Neuron (in vitro differentiated cells): Measurements from ENCODE around the gene MAD2L1BP.

Experiments used
- H2AFZ ChIP-seq: one replicate; pipeline ENCODE4 v1.6.1; 2013; ENCODE audit warnings: low read depth, mild to moderate bottlenecking, inconsistent platforms, low read length, moderate library complexity
- H3K27me3 ChIP-seq: one replicate; pipeline ENCODE4 v1.6.1; 2013; ENCODE audit warnings: low read length; ENCODE audit not compliant: insufficient read depth
- H3K36me3 ChIP-seq: one replicate; pipeline ENCODE4 v1.6.1; 2013; ENCODE audit warnings: low read length; ENCODE audit not compliant: insufficient read depth
- H3K4me1 ChIP-seq: one replicate; pipeline ENCODE4 v1.6.1; 2013; ENCODE audit warnings: low read length; ENCODE audit not compliant: insufficient read depth
- H3K4me3 ChIP-seq: 2 replicates; pipeline ENCODE4 v1.5.1; 2013; ENCODE audit warnings: mild to moderate bottlenecking, low read length, moderate library complexity
- H3K9me3 ChIP-seq: one replicate; pipeline ENCODE4 v1.6.1; 2013; ENCODE audit warnings: low read length

MAD2L1BP gene

GRCh38 chr6:43616725-43617472 is 18.7 kb upstream of the MAD2L1BP start:
- peaks cover 41% of the 10 kb centered on the region for H3K36me3 ChIP-seq
- H3K9me3 ChIP-seq, result no peaks in the 10 kb centered on the region
- H2AFZ ChIP-seq, result no peak overlapping the region
- H3K4me3 ChIP-seq, result no peak overlapping the region
- no peaks in the 10 kb centered on the region for H3K27me3 ChIP-seq
- no peaks in the 10 kb centered on the region for H3K4me1 ChIP-seq

DNA sequence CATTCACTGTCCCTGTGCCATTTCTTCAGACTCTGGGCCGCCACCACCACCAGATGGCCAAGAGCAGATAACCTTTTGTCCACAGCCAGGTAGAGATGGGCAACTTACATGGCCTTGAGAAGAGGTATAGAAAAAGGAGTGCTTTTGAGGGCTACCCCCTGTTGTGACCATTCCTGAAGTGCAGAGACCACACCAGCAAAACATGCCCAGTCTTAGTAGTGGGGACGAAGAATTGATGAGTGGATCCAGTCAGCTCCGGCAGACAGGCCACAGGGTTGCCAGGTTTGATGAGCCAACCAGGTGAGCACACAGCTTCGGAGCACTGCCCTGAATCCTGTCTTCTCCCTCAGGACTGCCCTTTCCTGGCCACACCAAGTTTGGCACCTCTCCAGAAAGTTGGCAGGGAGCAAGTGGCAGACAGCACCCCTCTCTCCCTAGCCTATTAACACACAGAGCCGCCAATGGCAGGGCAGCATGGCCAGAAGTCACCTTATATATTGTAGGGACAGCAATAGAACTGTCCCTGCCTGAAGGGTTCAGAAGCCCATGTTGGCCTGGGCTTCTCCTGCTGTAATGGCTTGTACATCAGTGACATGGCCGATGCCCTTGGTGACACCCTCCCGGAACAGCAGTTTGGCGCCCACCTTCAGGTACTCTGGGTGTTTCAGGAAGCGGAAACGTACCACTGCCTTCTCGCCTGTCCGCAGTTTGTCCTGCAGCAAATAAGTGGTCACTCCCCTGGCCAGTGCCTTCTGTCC is 14.4 kb upstream of the MAD2L1BP start:
- H3K4me1 ChIP-seq, result no peaks in the 10 kb centered on the region
- no peak overlapping the region for H3K4me3 ChIP-seq
- H3K27me3 ChIP-seq, result no peaks in the 10 kb centered on the region
- H3K36me3 ChIP-seq, result peaks cover 57% of the 10 kb centered on the region
- H3K9me3 ChIP-seq, result no peaks in the 10 kb centered on the region
- no peak overlapping the region for H2AFZ ChIP-seq

DNA sequence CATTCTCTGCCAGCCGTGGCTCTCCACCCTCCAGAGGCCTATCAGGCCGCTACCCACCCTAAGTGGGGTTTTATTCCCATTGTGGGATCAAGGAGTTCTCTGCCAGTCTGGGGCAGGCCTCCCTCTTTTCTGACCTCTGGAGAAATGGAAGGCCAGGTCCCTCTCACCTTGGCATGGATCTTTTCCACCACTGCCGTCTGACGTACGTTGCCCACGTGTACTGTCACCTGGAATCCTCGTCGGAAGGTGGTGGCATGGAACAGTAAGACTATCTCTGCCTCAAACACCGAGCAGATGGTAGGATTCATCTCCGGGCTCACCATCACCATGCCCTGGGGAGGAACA is 13.8 kb upstream of the MAD2L1BP start:
- H3K4me1 ChIP-seq, result no peaks in the 10 kb centered on the region
- peaks cover 58% of the 10 kb centered on the region for H3K36me3 ChIP-seq
- H3K4me3 ChIP-seq, result no peak overlapping the region
- no peak overlapping the region for H2AFZ ChIP-seq
- no peaks in the 10 kb centered on the region for H3K27me3 ChIP-seq
- no peaks in the 10 kb centered on the region for H3K9me3 ChIP-seq

GRCh38 chr6:43622541-43622940 is 13.1 kb upstream of the MAD2L1BP start:
- Histone ChIP-seq H3K9me3 (no peaks in the 10 kb centered on the region), H3K4me3 (no peak overlapping the region), H2AFZ (no peak overlapping the region), H3K36me3 (peaks cover 58% of the 10 kb centered on the region), H3K4me1 (no peaks in the 10 kb centered on the region), H3K27me3 (no peaks in the 10 kb centered on the region)

- H2AFZ ChIP-seq, result no peak overlapping the region
- no peaks in the 10 kb centered on the region for H3K27me3 ChIP-seq
- H3K36me3 ChIP-seq, result peaks cover 58% of the 10 kb centered on the region
- H3K9me3 ChIP-seq, result no peaks in the 10 kb centered on the region
- H3K4me3 ChIP-seq, result no peak overlapping the region
- peaks cover 5% of the 10 kb centered on the region for H3K4me1 ChIP-seq
Measured at GRCh38 chr6:43623880-43624785, 11.5 kb upstream of the MAD2L1BP start.

DNA sequence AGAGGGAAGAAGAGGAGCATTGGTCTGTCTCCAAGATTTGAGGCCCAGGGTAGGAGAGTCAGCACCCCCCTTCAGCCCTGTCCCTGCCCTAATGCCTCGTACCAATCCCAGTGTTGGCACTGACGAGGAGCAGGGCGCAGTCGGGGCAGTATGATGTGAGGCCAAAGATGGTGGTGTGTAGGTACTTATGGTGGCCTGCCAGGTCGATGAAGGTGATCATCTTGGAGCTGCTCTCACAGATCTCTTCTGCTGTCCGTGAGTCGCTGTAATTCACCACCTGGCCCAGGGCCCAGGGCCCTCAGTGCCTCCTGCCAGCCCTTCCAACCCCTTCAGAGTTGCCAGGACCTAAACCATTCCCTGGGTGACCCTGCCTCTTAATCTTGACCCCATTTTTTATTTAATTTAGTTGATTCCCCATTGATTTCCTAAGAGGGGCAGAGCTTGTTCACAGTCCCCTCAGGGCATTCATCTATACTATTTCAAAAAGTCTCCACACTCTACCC is 10.8 kb upstream of the MAD2L1BP start:
- Histone ChIP-seq H2AFZ (no peak overlapping the region), H3K4me3 (no peak overlapping the region), H3K9me3 (no peaks in the 10 kb centered on the region), H3K27me3 (no peaks in the 10 kb centered on the region), H3K4me1 (peaks cover 5% of the 10 kb centered on the region), H3K36me3 (peaks cover 53% of the 10 kb centered on the region)

DNA sequence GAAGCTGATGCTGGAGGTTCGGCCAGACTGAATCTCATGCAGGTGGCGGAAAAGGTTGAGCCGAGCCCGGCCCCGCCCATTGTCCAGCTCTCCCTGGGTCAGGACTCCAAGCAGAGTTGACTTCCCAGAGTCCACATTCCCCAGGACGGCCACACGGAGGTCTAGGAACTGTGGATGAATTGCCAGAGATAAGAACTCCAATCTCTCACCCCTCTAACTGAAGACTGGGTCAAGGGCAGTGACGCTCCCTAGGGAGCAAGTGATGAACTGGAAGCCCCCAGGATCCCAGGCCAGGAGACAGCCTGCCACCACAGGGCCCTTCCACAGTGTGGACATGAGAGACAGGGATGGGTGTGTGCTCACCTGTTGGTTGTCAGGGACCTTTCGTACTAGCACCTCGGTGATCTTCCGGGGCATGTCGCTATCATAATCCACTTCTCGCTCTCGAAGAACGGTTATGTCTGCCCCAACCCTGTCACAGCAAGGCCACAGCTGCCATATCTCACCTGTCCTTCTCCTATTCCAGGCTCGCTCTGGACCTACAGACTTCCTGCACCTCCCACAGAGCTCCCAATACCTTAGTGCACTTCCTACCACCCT is 10.1 kb upstream of the MAD2L1BP start:
- Histone ChIP-seq H3K27me3 (no peaks in the 10 kb centered on the region), H2AFZ (no peak overlapping the region), H3K4me3 (no peak overlapping the region), H3K4me1 (peaks cover 9% of the 10 kb centered on the region), H3K9me3 (no peaks in the 10 kb centered on the region), H3K36me3 (peaks cover 48% of the 10 kb centered on the region)

- Histone ChIP-seq H3K4me1 (peaks cover 9% of the 10 kb centered on the region), H3K4me3 (no peak overlapping the region), H3K9me3 (no peaks in the 10 kb centered on the region), H3K36me3 (peaks cover 38% of the 10 kb centered on the region), H2AFZ (no peak overlapping the region), H3K27me3 (no peaks in the 10 kb centered on the region)
Measured at GRCh38 chr6:43627008-43627825, 8.4 kb upstream of the MAD2L1BP start.

- peak overlapping the region; percentile 75 for H2AFZ ChIP-seq
Measured at GRCh38 chr6:43628393-43629103, 7.1 kb upstream of the MAD2L1BP start.

GRCh38 chr6:43629104-43629504 is 6.5 kb upstream of the MAD2L1BP start, which contains the start of gene GTPBP2:
GTPBP2 (minus strand) TSS chr6:43629264; CDS start chr6:43629162, 102 bp downstream.
- Histone ChIP-seq H3K27me3 (no peaks in the 10 kb centered on the region), H3K36me3 (peaks cover 20% of the 10 kb centered on the region), H2AFZ (peak within 1 kb of the TSS; percentile 92), H3K9me3 (no peaks in the 10 kb centered on the region), H3K4me3 (peak within 1 kb of the TSS; percentile 76), H3K4me1 (peaks cover 9% of the 10 kb centered on the region)

More at GRCh38 chr6:43628393-43629103, 7.1 kb upstream of the MAD2L1BP start:
- H3K4me3 ChIP-seq, result peak overlapping the region; percentile 76
- H3K27me3 ChIP-seq, result no peaks in the 10 kb centered on the region
- H3K4me1 ChIP-seq, result peaks cover 9% of the 10 kb centered on the region
- peaks cover 26% of the 10 kb centered on the region for H3K36me3 ChIP-seq
- H3K9me3 ChIP-seq, result no peaks in the 10 kb centered on the region

DNA sequence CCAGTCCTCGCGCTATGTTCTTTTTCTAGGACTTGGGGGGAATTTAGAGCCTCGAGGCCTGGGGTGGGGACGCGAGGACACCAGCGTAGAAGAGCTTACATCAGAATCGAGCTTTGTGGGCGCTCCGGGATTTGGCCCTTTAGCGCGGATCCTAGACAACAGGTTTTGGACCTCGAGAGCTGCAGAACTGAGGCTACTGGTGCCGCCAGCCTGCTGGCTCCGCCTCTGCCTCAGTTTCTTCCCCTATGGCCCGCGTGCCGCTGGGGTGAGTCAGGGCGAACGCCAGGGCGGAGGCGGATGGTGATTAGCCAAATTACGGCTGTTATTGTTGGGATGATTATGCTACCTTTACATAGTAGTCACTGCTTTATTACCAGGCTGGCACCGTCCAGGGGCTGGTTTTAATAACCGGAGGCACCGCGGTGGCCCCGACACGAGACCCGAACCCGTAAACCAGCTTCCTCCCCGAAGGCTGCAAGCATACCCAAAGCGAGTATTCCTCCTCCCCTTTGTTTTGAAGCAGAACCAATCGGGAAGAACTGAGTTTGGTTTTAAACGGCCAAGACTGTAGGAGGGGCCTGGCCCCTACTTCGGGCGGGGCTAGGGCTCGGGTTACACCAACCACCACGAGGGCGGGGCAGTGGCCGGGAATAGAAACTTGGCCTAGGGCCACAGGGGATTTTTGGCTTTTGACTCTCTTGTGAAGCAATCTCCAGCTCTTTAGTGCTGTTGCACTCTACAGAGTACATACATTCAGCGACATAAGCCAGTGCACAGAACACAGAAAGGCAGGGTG is 5.9 kb upstream of the MAD2L1BP start:
- H3K27me3 ChIP-seq, result no peaks in the 10 kb centered on the region
- peak overlapping the region; percentile 76 for H3K4me3 ChIP-seq
- peak overlapping the region; percentile 92 for H2AFZ ChIP-seq
- H3K9me3 ChIP-seq, result no peaks in the 10 kb centered on the region
- peaks cover 9% of the 10 kb centered on the region for H3K4me1 ChIP-seq
- H3K36me3 ChIP-seq, result peaks cover 14% of the 10 kb centered on the region
